OCI-M2 (cell line): ENCODE results near the gene KRTAP10-12.

Experiments used
- DNase-seq: peaks from one replicate; lab custom pipeline; 2025; ENCODE audit not compliant: unreplicated experiment; lab: John Stamatoyannopoulos, UW

KRTAP10-12 gene

DNA sequence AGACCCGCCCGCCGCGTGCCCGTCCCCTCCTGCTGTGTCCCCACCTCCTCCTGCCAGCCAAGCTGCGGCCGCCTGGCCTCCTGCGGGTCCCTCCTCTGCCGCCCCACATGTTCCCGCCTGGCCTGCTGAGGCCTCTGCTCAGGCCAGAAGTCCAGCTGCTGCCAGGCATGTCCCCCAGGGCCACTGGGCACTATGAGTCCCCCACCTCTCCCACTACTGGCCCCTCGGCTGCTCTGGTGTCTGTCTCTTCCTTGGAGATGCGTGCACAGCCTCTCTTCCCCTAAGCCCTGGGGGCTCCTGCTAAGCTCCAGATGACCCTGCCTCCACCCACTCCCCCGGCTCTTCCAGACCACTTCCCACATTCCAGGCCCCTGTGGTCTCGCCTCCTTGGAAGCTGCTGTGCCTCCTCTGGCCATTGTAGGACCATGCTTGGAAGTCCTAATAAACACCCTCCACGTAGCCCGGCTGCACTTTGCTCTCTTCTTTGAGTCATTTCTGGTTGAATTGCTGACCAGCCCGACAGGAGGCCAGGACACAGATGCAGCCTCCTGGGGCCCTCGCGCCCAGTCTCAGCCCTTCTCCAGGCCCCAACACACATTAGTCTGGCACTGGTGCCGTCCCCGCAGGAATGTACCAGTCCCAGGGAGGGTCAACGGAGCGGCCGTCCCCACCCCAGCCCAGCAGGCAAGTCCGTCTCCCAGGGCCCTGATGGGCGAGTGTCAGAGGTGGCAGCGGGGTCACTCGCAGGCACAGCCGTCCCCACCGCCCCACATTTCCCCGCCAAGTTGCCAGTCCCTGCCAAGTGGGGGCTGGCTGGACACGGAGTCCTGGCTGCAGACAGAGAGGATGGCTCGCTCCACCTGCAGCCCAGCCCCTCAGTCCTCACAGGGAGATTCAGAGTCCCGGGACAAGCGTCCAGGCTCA lies 1.1 kb downstream of the KRTAP10-12 start:
- no peak for DNase-seq

DNA sequence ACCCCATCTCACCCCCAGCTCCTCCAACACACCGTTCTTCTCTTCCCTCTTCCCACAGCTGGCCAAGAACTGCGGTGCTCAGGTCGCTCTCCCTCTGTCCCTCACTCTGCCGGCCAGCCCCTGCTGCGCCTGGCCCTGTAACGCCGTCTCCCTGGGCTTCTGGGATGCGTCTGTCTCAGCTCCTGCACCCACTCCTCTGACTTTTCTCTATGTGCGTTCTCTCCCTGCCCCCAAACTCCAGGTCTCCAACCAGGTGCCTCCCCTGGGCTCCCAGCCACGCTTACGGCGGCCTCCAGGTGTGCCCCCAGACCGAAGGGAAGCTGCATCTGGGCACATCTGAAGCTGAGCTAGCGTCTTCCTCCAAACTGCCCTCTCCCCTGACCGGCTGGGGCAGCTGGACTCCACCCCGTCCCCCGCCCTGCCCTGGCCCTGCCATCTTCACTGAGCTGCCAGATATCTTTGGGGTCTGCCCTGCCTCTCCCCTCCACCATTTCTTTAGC lies 2.6 kb downstream of the KRTAP10-12 start:
- no peak for DNase-seq

DNA sequence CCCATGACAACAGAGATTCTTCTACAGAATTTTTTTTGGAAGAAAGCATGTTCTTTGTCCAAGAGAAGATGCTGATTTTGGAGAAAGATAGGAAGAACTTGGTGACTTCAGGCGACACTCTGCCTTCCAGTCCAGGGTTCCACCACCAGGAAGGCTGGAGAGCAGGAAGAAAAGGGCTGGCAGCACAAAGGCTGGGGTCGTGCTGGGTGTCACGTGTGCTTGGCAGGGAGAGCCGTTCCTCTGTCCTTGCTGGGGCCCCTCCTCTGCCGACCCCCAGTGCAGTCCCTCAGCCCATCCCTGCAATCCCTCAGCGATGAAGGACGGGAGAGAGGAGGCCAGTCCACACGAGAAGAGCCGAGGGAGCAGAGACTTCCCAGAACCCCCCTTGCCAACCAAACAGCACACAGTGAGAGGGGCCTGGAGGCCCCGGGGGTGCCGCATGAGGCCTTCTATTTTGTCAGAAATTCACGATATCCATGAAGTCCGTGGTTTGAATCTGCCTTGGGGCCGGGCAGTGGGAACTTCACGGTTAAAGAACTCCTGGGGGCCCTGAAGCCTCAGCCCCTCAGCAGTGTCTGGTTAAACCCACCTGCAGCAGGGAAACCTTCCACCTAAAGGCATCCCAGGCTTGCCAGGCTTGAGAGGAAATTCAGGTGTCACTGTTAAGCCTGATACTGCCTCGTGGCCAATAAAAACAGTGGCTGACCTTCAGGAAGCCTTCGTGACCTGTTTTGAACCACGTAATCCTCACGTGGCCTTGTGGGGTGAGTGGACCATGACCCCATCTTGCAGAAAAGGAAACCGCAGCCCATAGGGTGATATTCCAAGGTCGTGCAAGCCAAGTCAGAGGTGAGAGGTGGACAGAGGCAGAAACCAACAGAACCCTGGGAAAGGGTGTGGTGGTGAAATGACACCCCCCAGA lies 3.4 kb downstream of the KRTAP10-12 start:
- no peak for DNase-seq

DNA sequence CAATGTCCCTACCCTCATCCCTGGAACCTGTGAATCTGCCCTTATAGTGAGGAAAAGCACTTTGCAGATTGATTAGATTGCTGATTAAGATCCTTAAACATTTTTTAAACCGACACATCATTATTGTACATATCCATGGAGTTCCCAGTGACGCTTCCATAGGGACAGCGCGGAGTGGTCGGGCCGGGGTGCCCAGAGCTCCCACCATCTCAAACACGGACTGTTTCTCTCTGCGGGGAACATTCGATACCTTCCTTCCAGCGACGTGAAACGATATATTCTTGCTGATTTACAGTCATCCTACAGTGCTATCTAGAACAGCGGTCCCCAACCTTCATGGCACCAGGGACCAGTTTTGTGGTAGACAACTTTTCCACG lies 4.0 kb downstream of the KRTAP10-12 start:
- DNase-seq = no peak

DNA sequence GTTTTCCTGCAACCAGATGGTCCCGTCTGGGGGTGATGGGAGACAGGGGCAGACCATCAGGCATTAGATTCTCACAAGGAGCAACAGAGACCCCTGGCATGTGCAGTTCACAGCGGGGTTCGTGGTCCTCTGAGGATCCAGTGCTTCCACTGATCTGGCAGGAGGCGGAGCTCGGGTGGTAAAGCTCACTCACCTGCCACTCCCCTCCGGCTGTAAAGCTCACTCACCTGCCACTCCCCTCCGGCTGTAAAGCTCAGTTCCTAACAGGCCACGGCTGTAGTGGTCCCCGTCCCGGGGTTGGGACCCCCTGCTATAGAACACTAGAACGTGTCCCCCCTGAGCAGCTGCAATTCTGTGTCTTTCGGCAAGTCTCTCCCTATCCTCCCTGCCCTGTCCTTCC lies 4.6 kb downstream of the KRTAP10-12 start:
- no peak for DNase-seq

DNA sequence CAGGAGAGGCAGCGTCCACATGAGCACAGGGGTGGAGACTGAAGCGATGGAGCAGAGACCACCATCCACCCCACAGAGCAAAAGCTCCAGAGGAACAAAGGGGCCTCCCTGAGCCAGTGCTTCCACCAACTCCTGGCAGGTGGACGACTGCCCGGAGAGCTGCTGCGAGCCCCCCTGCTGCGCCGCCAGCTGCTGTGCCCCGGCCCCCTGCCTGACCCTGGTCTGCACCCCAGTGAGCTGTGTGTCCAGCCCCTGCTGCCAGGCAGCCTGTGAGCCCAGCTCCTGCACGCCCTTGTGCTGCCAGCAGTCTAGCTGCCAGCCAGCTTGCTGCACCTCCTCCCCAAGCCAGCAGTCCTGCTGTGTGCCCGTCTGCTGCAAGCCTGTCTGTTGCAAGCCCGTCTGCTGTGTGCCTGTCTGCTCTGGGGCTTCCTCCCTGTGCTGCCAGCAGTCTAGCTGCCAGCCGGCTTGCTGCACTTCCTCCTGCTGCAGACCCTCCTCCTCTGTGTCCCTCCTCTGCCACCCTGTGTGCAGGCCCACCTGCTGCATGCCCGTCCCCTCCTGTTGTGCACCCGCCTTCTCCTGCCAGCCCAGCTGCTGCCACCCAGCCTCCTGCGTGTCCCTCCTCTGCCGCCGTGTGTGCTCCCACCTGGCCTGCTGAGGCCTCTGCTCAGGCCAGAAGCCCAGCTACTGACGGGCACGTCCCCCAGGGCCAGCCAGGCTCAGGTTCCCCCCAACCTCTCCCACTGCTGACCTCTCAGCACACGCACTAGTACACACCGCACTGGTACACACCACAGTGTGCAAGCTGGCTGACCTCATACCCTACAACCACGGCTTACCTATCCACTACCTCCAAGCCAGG lies 5.4 kb downstream of the KRTAP10-12 start:
- DNase-seq = no peak

DNA sequence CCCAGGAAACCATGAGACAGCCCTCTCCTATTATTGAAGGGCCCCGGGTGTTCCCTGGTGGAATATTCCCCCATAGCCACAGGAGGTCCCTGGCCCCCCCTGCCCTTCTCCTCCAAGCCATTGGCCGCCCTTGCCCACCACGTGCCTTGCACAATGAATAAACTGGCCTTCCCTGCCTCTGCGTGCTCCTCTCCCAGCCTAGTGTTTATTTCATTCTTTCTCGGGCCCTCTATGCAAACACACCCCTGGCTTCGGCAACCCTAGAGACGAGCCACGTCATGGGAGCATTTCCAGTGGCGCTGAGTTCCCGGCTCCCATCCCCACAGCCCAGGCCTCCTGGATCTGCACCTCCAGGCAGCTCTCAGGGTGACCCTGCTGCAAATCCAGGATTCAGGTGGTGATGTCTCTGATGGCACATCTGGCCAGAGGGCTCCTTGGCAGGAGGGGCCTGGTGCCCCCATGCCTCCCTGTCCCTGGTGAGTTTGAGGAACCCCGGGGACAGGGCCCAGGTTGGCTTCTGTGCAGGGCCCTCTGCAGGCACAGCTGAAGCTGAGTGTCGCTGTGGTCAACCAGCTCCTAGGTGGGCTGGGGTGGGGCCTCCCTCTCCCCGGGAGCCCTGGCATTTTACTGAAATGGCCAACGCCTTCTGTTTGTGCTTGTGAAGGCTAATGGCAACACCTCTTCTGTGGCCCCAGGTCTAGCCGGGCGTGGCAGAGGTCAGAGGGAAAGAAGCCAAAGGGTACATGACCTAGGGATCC lies 6.2 kb downstream of the KRTAP10-12 start:
- no peak for DNase-seq

DNA sequence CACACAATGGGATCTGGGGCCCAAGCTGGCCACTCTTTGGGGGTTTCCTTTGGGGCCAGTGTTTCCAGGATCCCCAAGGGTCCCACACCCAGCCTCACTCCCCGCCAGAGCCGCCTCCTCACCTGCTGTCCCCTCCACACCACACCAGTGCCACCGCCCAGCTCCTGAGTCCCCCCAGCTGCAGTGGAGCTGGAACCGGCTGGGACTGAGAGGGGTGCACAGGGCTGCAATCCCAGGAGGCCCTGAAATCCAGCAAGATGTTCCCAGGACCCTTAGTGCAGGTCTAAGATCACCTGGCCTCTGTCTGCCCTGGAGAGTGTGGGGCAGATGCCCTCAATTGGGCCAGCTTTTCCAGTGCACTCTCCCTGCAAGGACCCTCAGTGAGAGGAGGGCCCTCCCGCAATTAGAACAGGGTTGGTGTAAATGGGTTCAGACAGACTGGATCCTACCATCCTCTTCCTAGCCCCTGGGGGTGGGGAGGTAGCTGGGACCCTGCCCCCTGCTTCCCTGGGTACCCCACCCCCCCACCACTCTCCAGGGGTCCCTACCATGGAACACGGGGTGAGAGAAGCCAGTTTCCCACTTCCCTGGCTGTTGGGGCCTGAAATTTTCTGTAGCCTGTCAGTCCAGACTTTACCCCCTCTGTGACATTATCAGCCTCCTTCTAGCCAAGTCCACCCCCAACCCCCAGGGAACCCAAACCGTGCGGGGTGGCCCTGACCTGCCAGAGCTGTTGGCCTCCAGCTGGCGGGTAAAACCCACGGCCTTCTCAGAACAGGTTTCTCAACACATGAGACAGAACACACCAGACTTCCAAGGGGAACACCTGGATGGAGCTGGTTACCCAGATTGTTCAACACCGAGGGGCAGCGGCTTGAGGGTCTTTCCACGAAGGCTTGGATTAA lies 7.0 kb downstream of the KRTAP10-12 start:
- DNase-seq = no peak

DNA sequence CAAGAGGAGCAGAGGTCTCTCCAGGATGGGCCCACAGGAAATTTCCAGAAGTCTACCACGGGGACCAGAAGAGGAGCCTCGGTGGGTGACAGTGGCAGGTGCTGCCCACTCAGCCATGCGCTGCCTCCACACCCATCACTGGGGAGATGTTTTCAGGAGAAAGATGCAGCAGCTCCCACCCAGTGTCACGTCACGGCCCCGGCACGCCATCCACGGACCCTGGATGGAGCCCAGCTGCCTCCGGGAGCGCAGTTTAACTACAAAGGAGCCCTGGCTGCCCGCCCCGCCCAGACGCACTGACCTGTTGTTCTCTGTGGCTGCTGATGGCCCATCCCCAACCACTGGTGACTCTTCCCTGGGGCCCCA lies 7.6 kb downstream of the KRTAP10-12 start:
- DNase-seq = no peak

DNA sequence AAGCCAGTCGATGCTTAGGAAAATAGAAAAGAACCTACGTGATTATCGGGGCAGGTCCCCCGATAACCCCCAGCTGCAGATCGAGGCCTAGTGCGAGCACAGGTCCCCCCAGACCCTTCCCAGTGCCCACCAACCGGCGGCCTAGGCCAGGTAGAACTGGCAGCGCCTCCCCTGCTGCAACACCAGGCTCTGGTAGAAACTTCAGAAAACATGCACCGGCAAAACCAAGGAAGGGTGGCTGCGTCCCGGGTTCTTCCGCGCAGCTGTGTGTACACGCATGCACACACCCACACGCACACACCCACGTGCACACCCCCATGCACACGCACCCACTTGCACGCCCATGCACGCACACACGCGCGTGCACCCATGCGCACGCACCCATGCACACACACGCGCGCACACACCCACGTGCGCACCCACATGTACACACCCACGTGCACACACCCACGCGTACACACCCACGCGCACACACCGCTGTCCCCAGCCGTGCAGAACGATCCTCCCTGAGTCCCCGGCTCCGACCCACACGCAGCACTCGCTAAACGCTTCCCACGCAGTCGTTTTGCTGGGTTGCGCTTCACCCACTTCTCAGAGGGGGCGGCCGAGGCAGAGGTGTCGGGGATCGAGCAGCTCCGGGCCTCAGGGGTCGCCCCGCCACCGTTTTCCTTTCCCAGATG lies 9.2 kb downstream of the KRTAP10-12 start:
- no peak for DNase-seq

DNA sequence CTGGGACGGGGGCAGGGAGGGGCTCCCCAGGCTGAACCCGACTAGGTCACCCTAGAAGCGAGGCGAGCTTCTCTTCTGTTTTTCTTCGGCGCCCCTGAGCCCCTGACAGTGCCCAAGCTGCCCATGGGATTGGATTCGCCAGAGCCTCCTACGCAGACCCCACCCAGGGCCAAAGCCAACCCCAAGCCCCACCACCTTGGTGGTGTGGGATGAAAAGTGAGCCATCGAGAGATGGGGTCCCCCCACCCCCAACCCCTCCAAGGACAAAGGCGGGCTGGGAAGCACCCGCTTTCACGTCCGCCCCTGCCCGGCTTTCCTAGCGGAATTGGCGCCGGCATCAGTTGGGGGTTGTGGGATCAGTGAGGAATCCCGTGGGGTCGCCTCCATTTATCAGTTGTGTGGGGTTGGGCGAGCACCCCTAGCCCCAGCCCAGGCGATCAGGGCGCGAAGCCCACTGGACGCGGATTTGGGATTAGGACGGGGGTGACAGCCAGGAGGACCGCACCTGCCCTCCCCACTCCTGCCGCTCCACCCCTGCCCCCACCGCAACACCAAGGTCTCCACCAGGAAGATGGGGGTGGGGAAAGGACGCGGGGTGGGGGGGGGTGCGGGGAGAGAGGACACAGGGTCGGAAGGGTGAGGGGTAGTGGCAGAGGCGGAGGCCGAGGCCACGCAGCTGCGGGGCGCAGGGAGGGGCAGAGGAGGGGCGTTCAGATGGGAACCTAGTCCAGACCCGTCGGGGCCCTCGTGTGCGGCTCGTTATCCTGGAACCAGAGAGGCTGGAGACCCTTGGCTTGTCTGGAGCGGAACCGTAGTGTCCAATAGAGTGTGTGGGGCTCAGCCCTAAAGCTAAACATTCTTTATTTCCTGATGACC lies 10.0 kb downstream of the KRTAP10-12 start:
- no peak for DNase-seq

DNA sequence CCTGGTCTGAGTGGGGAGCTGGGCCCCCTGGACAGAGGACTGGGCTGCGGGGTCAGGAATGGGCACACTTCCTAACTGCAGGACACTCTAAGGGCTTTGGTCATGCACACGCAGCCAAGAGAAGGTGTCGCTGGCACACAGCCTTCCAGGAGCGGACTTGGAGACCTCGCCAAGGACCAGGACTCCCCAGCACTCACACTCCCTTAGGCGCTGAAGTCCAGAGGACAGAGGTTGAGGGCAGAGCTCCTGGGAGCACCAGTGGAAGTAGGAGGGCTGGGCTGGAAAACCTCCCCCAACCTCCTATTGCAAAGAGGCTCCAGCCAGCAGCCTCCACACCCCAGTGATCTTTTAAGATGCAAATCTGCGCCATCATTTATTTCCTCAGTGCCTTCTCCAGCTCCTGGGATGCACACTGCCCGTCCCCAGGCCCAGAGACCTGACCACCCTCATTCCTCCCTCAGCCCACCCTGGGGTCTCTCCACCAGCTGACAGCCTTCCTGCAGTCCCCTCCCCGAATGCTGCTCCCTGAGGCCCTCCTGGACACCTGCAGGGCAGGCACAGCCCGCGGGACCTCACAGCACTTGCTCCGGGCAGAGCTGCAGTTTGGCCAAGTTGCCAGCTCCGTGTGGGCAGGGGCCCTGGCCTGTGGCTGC lies 11.4 kb downstream of the KRTAP10-12 start:
- DNase-seq = no peak

DNA sequence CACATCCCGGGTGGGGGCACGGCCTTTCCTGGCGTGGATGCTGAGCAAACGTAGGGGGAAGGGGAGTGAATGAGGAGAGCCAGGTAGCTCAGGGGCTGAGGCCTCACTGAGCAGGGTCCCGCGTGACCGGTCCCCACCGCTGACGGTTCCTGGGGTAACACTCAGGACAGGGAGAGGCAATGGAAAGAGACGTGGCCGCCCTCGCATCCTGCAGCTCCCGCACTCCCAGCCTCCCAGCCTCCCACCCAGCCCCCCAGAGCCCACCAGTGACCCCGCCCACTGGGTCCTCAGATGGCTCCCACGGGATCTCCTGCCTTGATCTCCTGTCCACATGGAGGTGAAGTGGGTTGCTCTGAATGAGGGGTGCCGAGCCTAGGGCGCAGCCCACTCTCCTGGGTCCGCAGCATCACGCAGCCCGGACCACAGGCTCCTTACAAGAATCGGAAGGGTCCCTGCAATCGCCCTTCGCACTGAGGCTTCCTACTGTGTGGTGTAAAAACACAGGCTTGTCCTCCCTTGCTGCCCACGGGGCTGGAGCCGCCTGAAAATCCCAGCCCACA lies 12.0 kb downstream of the KRTAP10-12 start:
- no peak for DNase-seq

DNA sequence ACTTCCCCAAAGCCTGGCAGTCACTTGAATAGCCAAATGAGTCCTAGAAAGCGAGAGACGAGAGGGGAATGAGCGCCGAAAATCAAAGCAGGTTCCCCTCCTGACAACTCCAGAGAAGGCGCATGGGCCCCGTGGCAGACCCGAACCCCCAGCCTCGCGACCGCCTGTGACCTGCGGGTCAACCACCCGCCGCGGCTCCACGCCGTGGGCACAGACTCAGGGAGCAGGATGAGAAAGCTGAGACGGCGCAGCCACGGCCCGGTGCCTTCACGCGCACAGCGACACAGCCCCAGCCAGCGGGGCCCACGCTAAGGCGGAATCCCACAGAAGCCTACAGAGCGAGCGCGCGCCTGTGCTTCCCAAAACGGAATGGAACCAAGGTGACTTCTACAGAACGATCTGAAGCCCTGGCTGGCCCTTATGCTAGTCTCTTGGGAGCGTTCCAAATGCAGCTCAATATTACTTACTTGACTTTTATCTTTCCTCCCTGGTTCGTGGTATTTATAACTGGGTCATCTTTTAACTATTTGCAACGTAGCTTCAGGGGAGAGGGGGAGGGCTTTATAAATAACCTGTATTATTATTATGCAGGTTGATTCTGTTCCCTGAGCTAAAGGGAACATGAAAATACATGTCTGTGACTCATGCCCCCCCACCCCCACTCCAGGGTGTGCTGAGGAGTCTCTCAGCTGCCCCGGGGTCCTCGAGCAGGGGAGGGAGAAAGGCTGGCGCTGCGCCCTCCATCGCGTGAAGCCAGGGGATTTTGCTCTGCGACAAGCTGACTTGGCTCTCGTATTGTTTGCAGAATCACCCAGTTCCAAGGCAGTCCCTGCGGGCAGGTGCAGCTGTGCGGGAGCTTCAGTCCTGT lies 12.7 kb downstream of the KRTAP10-12 start:
- no peak for DNase-seq

DNA sequence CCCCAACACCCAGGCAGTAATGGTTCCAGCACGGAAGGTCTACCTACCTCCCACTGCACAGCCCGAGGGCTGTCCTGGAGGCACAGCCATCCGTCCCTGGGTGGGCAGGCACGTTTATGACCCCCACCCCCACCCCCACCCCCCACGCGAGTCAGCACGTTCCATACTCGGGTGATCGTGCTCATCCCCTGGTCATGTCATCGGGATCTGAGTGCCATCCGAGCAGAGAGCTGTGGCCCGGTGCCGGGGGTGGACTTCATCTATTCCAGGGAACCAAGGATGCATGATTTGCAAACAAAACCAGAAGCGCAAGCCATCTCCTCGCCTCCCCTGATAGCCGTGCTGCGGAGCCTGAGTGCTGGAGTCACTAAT lies 13.3 kb downstream of the KRTAP10-12 start:
- DNase-seq = no peak

DNA sequence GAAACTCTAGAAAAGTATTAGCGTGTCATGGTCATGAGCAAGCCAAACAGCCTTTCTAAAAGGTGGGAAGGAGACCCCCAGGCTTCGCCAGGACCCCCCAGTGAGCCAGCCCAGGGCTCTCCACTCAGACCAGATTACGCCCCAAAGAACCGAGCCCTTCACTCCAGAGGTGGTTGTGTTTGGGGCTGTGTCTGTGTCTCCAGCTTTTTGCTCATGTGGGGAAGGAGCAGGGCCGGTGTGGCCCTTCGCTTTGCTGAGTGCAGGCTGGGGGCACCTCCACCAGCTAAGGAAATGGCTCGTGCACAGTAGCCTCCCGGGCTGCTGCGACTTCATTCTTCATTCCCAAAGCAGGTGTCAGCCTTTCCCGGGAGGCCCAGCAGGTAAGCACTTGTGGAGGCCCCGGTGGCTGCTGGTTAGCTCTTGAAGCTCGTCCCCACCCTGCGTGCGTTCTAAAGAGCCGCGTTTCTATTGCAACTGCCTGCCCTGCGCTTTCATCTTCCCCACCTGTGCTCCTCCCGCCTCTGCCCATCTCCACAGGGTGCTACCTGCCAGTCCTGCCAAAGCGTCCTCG lies 13.9 kb downstream of the KRTAP10-12 start:
- no peak for DNase-seq
